Left lung (tissue), 10 donors: Measurements from ENCODE around the gene LIF. TPM values are rescaled to one million over a fixed set of nuclear protein-coding genes. Genes with fewer than 3 reads are reported as not detected.

Source experiments
- ATAC-seq: fragments of 200-7000 bp; cut with Tn5 transposase; one replicate; pipeline ENCODE4 v1.9.1; 2020; ENCODE audit warnings: moderate library complexity
- DNase-seq, 4 donors: peaks; one replicate each; pipeline ENCODE4 v3.0.0-alpha.2; 2013 to 2020
- H3K27ac ChIP-seq, 2 donors: fragments of 200-600 bp; sonication (generic) in 1 of 2; one replicate each; pipeline versions ENCODE4 v1.5.0 to v1.8.0; 2020 to 2021
- H3K27me3 ChIP-seq, 2 donors: fragments of 200-600 bp; sonication (generic) in 1 of 2; one replicate each; pipeline versions ENCODE4 v1.5.0 to v1.8.0; 2020 to 2021
- H3K36me3 ChIP-seq, 2 donors: fragments of 200-600 bp; sonication (generic) in 1 of 2; one replicate each; pipeline versions ENCODE4 v1.5.0 to v1.8.0; 2020 to 2021
- H3K4me1 ChIP-seq, 2 donors: fragments of 200-600 bp; one replicate each; pipeline ENCODE4 v1.8.0; 2021
- H3K4me3 ChIP-seq, 2 donors: fragments of 200-600 bp; sonication (generic) in 1 of 2; one replicate each; pipeline versions ENCODE4 v1.5.0 to v1.8.0; 2020 to 2021; ENCODE audit warnings: mild to moderate bottlenecking in 1 of 2
- H3K9me3 ChIP-seq, 2 donors: fragments of 200-600 bp; sonication (generic) in 1 of 2; one replicate each; pipeline versions ENCODE4 v1.5.0 to v1.8.0; 2020 to 2021
- intact Hi-C, 2 donors: fragments of 100-400 bp; cut with DNase I; formaldehyde crosslinking; loops; one replicate each; pipeline versions ENCODE4 v1.11.2 to v1.14.2; 2022
- polyA plus RNA-seq, 6 donors: library from polyadenylated mRNA; unstranded; fragments of 120-200 nt; gene quantifications; one replicate each; pipeline ENCODE4 v1.2.1, GENCODE V29; 2013; ENCODE audit not compliant: insufficient read length in 6 of 6
- total RNA-seq, 2 donors: library from RNA; stranded (reverse); fragmentation: NEBNext Ultra II Directional; extraction: Animal tissue kit (Norgen Biotek cat#: 25700); gene quantifications; one replicate each; pipeline ENCODE4 v1.2.1, GENCODE V29; 2021
- TF ChIP-seq, protein P1 (sequence below), 2 donors: fragments of 200-600 bp; sonication (generic) in 1 of 2; IDR thresholded peaks; one replicate each; pipeline versions ENCODE4 v1.5.0 to v1.8.0; 2021; ENCODE audit warnings: antibody characterized with exemption in 2 of 2
- donor health status: DM: no; HTN: yes; CAD: no.
- donor health status: DM: no; HTN: no; CAD: no.

The LIF gene
- total and polyA plus RNA-seq, 8 donors = 1.4 to 10.7 (median 2.5) TPM

DNA sequence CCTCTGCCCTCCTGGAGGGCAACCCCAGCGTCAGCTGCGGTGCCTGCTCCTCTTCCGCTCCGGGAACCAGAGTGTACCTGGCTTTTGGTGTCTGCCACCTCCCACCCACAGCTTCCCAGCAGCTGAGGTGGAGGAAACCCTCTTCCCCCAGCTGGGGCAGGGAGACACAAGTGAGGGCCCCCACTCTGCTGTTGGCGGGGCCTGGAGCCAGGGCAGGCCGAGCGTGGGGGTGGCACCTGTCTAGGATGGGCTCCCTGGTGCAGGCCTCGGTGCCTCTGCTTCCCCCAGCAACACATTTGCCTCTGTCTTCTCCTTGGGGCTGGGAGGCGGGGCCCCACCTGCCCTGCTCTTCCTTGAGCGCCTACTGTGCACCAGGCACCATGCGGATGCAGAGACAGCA, 13.7 kb upstream of the LIF start:
- ATAC-seq (no peak), DNase-seq (no peak)
- intact Hi-C loops = loop anchor here (5.0 to 10.0 kb wide), 3 partner anchors 125 to 225 kb away; partner anchors contain the start of gene RNF215 (in 1 of the 2)

DNA sequence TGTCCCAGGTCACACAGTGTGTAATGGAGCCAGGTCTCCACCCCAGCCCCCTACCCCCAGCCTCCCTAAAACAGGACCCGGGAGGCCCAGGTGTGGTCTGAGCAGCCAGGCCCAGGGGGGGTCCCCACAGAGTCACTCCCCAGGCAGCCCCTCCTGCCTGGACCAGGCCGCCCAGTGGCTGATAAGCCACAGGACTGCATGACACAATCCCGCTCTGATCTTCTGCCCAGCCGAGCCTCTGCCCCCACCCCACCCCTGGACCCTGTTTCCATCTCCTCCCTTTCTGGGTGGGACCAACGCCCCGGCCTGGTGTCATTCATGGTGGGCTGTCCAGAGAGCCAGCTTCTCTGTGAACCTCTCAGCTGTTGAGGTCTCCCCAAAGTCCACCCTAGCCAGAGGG, 7.8 kb upstream of the LIF start:
- Histone ChIP-seq H3K9me3 (no peaks in the 10 kb centered on the region), H3K4me3 (no peak overlapping the region), H3K36me3 (no peaks in the 10 kb centered on the region), H3K27ac (no peak overlapping the region), H3K27me3 (no peaks in the 10 kb centered on the region), H3K4me1 (peaks cover 2 to 48% of the 10 kb centered on the region in 2 donors)
- ATAC-seq = no peak
- peak in 1 of 4 donors; percentile 41 for DNase-seq
- intact Hi-C loops = no loop called here
- TF ChIP-seq, protein P1, sequence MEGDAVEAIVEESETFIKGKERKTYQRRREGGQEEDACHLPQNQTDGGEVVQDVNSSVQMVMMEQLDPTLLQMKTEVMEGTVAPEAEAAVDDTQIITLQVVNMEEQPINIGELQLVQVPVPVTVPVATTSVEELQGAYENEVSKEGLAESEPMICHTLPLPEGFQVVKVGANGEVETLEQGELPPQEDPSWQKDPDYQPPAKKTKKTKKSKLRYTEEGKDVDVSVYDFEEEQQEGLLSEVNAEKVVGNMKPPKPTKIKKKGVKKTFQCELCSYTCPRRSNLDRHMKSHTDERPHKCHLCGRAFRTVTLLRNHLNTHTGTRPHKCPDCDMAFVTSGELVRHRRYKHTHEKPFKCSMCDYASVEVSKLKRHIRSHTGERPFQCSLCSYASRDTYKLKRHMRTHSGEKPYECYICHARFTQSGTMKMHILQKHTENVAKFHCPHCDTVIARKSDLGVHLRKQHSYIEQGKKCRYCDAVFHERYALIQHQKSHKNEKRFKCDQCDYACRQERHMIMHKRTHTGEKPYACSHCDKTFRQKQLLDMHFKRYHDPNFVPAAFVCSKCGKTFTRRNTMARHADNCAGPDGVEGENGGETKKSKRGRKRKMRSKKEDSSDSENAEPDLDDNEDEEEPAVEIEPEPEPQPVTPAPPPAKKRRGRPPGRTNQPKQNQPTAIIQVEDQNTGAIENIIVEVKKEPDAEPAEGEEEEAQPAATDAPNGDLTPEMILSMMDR (IDR thresholded peaks at IDR 0.05) = no peak

More for the DNA sequence above, 13.7 kb upstream of the LIF start:
- H3K36me3 ChIP-seq = peaks cover 0 to 5% of the 10 kb centered on the region in 2 donors
- no peaks in the 10 kb centered on the region for H3K9me3 ChIP-seq
- TF ChIP-seq, protein P1 (IDR thresholded peaks at IDR 0.05) = no peak
- H3K4me3 ChIP-seq = no peak overlapping the region
- no peak overlapping the region for H3K27ac ChIP-seq
- peaks cover 0 to 55% of the 10 kb centered on the region in 2 donors for H3K4me1 ChIP-seq
- no peaks in the 10 kb centered on the region for H3K27me3 ChIP-seq

DNA sequence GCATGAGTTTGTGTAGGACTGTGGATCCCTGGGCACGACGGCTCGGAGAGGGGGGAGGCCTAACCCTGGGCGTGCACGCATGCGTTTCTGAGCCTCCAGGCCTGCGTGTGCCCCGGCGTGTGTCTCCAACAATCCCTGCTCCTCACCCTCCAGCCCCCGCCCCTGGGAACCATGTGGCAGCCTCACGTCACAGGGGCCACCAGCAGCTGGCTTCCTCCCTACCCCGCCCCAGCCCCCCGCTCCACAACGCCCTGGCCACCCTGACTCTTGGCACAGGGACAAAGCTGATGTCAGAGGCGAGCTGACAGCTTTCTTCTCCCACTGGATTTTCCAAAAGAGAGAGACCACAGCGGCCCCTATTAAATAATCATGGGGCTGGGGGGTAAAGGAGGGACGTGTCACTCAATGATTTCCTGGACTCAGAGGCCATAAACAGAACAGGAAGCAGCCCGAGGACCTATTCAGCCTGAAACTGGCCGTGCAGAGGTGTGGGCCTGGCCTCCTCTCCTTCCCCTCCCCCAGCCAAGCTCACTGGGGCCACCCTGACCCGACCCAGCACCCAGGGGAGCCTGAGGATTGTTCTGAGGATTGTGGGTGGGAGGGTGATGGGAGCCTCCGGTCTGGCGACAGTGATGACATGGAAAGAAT, 6.8 kb upstream of the LIF start:
- TF ChIP-seq, protein P1 (IDR thresholded peaks at IDR 0.05) = no peak
- Histone ChIP-seq H3K27me3 (peaks cover 0 to 9% of the 10 kb centered on the region in 2 donors), H3K36me3 (no peaks in the 10 kb centered on the region), H3K4me1 (peaks cover 2 to 54% of the 10 kb centered on the region in 2 donors), H3K27ac (no peak overlapping the region), H3K4me3 (no peak overlapping the region), H3K9me3 (no peaks in the 10 kb centered on the region)
- DNase-seq = peak in 2 of 4 donors; percentile 85 to 90
- intact Hi-C loops = no loop called here
- ATAC-seq = no peak

DNA sequence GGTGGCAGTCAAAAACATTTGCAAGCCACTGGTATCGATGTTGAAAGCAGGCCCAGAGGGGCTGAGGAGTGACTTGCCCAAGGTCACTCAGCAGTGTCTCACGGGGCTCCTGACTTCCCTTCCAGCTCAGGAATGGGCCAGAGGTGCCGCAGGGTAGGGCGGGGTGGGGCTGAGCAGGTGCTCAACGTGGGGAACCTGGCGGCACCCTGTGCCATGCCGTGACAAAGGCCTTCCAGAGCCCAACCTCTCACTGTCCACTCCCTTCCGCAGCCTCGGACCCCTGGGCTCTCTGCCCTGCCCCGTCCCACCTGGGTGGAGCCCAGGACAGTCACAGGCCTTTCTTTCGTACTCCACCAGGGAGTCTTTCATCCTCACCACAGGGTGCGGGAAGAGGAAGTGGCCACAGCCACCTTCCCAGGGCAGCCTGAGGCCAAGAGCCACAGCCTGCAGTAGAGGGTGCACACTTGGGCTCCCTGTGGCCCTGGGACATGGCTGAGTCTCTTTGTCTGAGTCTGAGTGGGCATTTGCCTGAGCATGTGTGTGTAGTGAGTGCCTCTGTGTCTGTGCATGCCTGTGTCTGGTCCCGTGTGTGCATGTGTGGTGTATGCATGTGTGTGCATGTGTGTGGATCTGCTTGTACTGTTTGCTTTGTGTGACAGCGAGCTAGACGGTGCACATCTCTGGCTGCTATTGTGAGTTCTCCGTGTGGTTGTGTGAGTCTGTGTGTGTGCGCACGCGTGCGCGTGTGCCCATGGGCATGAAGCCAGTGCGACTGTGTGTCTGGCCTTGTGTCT, 6.0 kb upstream of the LIF start:
- no peak overlapping the region for H3K4me3 ChIP-seq
- peaks cover 2 to 61% of the 10 kb centered on the region in 2 donors for H3K4me1 ChIP-seq
- peaks cover 0 to 16% of the 10 kb centered on the region in 2 donors for H3K27me3 ChIP-seq
- TF ChIP-seq, protein P1 (IDR thresholded peaks at IDR 0.05) = no peak
- ATAC-seq (no peak), DNase-seq (no peak)
- H3K27ac ChIP-seq = peak overlapping the region in 1 of 2 donors; percentile 29
- no peaks in the 10 kb centered on the region for H3K36me3 ChIP-seq
- intact Hi-C loops = no loop called here
- H3K9me3 ChIP-seq = no peaks in the 10 kb centered on the region

DNA sequence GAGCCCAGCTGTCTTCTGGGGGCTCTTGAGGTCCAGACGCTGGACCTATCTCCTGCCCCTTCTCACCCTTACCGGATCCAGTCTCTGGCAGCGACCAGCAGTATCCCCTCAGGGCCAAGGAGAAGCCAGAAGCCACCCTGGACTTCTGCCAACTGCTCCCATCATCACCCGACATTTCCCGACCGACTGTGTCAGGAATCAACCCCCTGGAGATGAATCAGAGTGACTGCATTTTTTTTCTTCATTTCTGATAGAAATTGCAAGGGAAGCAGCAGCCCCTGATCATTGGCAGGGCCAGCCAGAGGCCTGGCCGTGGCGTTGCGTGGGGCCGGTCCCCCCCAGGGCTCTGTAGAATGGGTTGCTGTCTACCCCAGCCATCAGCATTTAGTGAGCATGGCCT, 5.2 kb upstream of the LIF start:
- H3K4me3 ChIP-seq = no peak overlapping the region
- DNase-seq = no peak
- ATAC-seq = no peak
- peak overlapping the region in 1 of 2 donors; percentile 29 for H3K27ac ChIP-seq
- H3K27me3 ChIP-seq = peaks cover 0 to 25% of the 10 kb centered on the region in 2 donors
- TF ChIP-seq, protein P1 (IDR thresholded peaks at IDR 0.05) = no peak
- intact Hi-C loops = no loop called here
- no peaks in the 10 kb centered on the region for H3K9me3 ChIP-seq
- H3K4me1 ChIP-seq = peaks cover 7 to 70% of the 10 kb centered on the region in 2 donors
- H3K36me3 ChIP-seq = no peaks in the 10 kb centered on the region
